GM19043 (cell line): ENCODE results near the gene DHX15.

ENCODE experiments used
- ATAC-seq: cut with Tn5 transposase; IDR thresholded peaks from one replicate; pipeline ENCODE4 v1.9.1; 2021; ENCODE audit warnings: low read depth; ENCODE audit not compliant: unreplicated experiment

Gene DHX15

GRCh38 chr4:24495388-24495787 is 89.0 kb downstream of the DHX15 start:
- ATAC-seq, result no peak

- ATAC-seq, result no peak
These were observed 94.5 kb downstream of the DHX15 start for GRCh38 chr4:24489870-24490269.

- ATAC-seq, result peak; percentile 91
These were observed 95.8 kb downstream of the DHX15 start for GRCh38 chr4:24488399-24489164.

GRCh38 chr4:24482871-24483270 is 101.5 kb downstream of the DHX15 start:
- ATAC-seq, result no peak

- ATAC-seq, result no peak
These were observed 106.4 kb downstream of the DHX15 start for GRCh38 chr4:24477919-24478318.
